CD14-positive monocyte (primary cell): ENCODE data around the gene FLRT1. TPM values are rescaled to one million over a fixed set of nuclear protein-coding genes. Genes with fewer than 3 reads are reported as not detected.

Experiments used
- DNase-seq, 3 donors: peaks; one replicate each; pipeline ENCODE4 v3.0.0-alpha.2; 2011 to 2022
- H2AFZ ChIP-seq: 2 replicates; pipeline ENCODE4 v1.6.0; 2012; ENCODE audit warnings: mild to moderate bottlenecking, low read depth, low read length, inconsistent platforms; ENCODE audit not compliant: insufficient read depth, poor library complexity, severe bottlenecking
- H3K27ac ChIP-seq, 2 donors: 1 replicate in 1 of 2; 2 replicates in 1 of 2; pipeline ENCODE4 v1.5.1; 2012 to 2013; ENCODE audit warnings: low read length in 2 of 2, control low read depth in 1 of 2, inconsistent platforms in 1 of 2, low read depth in 1 of 2, mild to moderate bottlenecking in 1 of 2
- H3K27me3 ChIP-seq, 2 donors: one replicate each; pipeline versions ENCODE4 v1.6.0 to v1.6.1; 2011 to 2013; ENCODE audit warnings: low read length in 2 of 2; ENCODE audit not compliant: control insufficient read depth in 2 of 2, insufficient read depth in 2 of 2
- H3K36me3 ChIP-seq, 2 donors: replicated peaks in 1 of 2; 1 replicate in 1 of 2; 2 replicates in 1 of 2; pipeline versions ENCODE4 v1.5.1 to v1.6.1; 2012 to 2013; ENCODE audit warnings: low read length in 2 of 2, control low read depth in 1 of 2, inconsistent platforms in 1 of 2, mild to moderate bottlenecking in 1 of 2; ENCODE audit not compliant: insufficient read depth in 2 of 2, control insufficient read depth in 1 of 2
- H3K4me1 ChIP-seq, 2 donors: 1 replicate in 1 of 2; 2 replicates in 1 of 2; pipeline versions ENCODE4 v1.5.1 to v1.6.1; 2012 to 2013; ENCODE audit warnings: low read length in 2 of 2, control low read depth in 1 of 2, inconsistent platforms in 1 of 2, mild to moderate bottlenecking in 1 of 2, moderate library complexity in 1 of 2; ENCODE audit not compliant: insufficient read depth in 2 of 2, control insufficient read depth in 1 of 2
- H3K4me2 ChIP-seq: replicated peaks from 2 replicates; pipeline ENCODE3; 2012; ENCODE audit warnings: low read length, moderate library complexity, mild to moderate bottlenecking; ENCODE audit not compliant: poor library complexity, severe bottlenecking; ENCODE audit errors: extremely low read depth
- H3K4me3 ChIP-seq, 3 experiments: fragments of 200-600 bp in 1 of 3; sonication (generic) in 1 of 3; replicated peaks in 1 of 3; 1 replicate in 2 of 3; 2 replicates in 1 of 3; pipeline ENCODE4 v1.5.1; 2011 to 2013; ENCODE audit warnings: low read length in 3 of 3, mild to moderate bottlenecking in 3 of 3, control low read depth in 2 of 3, low read depth in 2 of 3, inconsistent platforms in 1 of 3, moderate library complexity in 1 of 3
- H3K79me2 ChIP-seq: 2 replicates; pipeline ENCODE4 v1.6.0; 2012; ENCODE audit warnings: mild to moderate bottlenecking, control low read depth, inconsistent platforms, low read length, moderate library complexity; ENCODE audit not compliant: insufficient read depth
- H3K9ac ChIP-seq: 2 replicates; pipeline ENCODE4 v1.6.0; 2017; ENCODE audit warnings: low read length, mild to moderate bottlenecking; ENCODE audit not compliant: insufficient read depth, poor library complexity, severe bottlenecking
- H3K9me3 ChIP-seq, 2 donors: replicated peaks in 1 of 2; 1 replicate in 1 of 2; 2 replicates in 1 of 2; pipeline versions ENCODE4 v1.5.1 to v1.6.1; 2012 to 2013; ENCODE audit warnings: low read length in 2 of 2, control low read depth in 1 of 2; ENCODE audit not compliant: control insufficient read depth in 1 of 2, insufficient read depth in 1 of 2
- H4K20me1 ChIP-seq: 2 replicates; pipeline ENCODE4 v1.6.0; 2012; ENCODE audit warnings: mild to moderate bottlenecking, low read length, control low read depth, moderate library complexity; ENCODE audit not compliant: insufficient read depth
- H3K27ac Mint-ChIP-seq, 7 donors: one replicate each; pipeline ENCODE4 v1.8.0; 2020; ENCODE audit warnings: mild to moderate bottlenecking in 7 of 7, mixed read lengths in 7 of 7, moderate library complexity in 6 of 7, inconsistent platforms in 2 of 7
- H3K27me3 Mint-ChIP-seq, 3 donors: one replicate each; pipeline ENCODE4 v1.8.0; 2021 to 2022; ENCODE audit warnings: low read depth in 3 of 3, mild to moderate bottlenecking in 3 of 3, mixed read lengths in 3 of 3, moderate library complexity in 3 of 3, inconsistent platforms in 1 of 3
- H3K36me3 Mint-ChIP-seq, 2 donors: one replicate each; pipeline ENCODE4 v1.8.0; 2020; ENCODE audit warnings: mixed read lengths in 2 of 2, inconsistent platforms in 1 of 2, mild to moderate bottlenecking in 1 of 2
- H3K4me1 Mint-ChIP-seq: one replicate; pipeline ENCODE4 v1.8.0; 2020; ENCODE audit warnings: mild to moderate bottlenecking, mixed read lengths
- H3K4me3 Mint-ChIP-seq, 2 donors: one replicate each; pipeline ENCODE4 v1.8.0; 2020; ENCODE audit warnings: mild to moderate bottlenecking in 2 of 2, mixed read lengths in 2 of 2, moderate library complexity in 1 of 2
- H3K9me3 Mint-ChIP-seq, 7 donors: one replicate each; pipeline ENCODE4 v1.8.0; 2020 to 2022; ENCODE audit warnings: mixed read lengths in 7 of 7, mild to moderate bottlenecking in 6 of 7, moderate library complexity in 6 of 7, inconsistent platforms in 2 of 7
- CTCF ChIP-seq: fragments of 200-600 bp; IDR thresholded peaks from one replicate; pipeline ENCODE4 v1.8.0; 2022; ENCODE audit warnings: antibody characterized with exemption, mild to moderate bottlenecking
- WGBS: methylation state at CpG from one replicate; pipeline ENCODE4 v1.1.5; 2013; ENCODE audit warnings: missing lambda C conversion rate; ENCODE audit not compliant: insufficient coverage; 5-methylcytosine and 5-hydroxymethylcytosine counted together
- intact Hi-C, 2 donors: fragments of 100-400 bp; cut with micrococcal nuclease; formaldehyde crosslinking; loops; one replicate each; pipeline versions ENCODE4 v1.15.0 to v1.15.1; 2023
- polyA plus RNA-seq, 3 donors: library from polyadenylated mRNA; depleted of rRNA in 1 of 3; unstranded in 2 of 3; stranded (reverse) in 1 of 3; fragments of 300-500 nt in 2 of 3; fragments of >200 nt in 1 of 3; fragmentation: Illumina TruSeq in 2 of 3; gene quantifications; 1 replicate in 2 of 3; 2 replicates in 1 of 3; pipeline ENCODE4 v1.2.3, GENCODE V29; 2012 to 2021

Gene FLRT1
- polyA plus RNA-seq, 3 donors = not detected

GRCh38 chr11:64013141-64013896 is 22.4 kb upstream of the FLRT1 start:
- H3K79me2 ChIP-seq = no peaks in the 10 kb centered on the region
- no peak overlapping the region for H3K4me3 ChIP-seq
- Mint-ChIP-seq H3K4me3 (no peak overlapping the region), H3K4me1 (no peaks in the 10 kb centered on the region), H3K36me3 (no peaks in the 10 kb centered on the region), H3K27me3 (peaks cover 3 to 13% (median 8%) of the 10 kb centered on the region in 3 donors), H3K27ac (no peak overlapping the region), H3K9me3 (peaks cover 9 to 18% (median 13%) of the 10 kb centered on the region in 7 donors)
- intact Hi-C loops = no loop called here
- H3K4me1 ChIP-seq = peaks cover 0 to under 1% of the 10 kb centered on the region in 2 donors
- no peak overlapping the region for H3K9ac ChIP-seq
- no peak overlapping the region for H3K27ac ChIP-seq
- H3K4me2 ChIP-seq = no peak overlapping the region
- 95% methylated on average over 14 of the region's 16 CpGs for WGBS
- no peak overlapping the region for H2AFZ ChIP-seq
- no peaks in the 10 kb centered on the region for H4K20me1 ChIP-seq
- H3K9me3 ChIP-seq = peaks cover 0 to 15% of the 10 kb centered on the region in 2 donors
- DNase-seq = no peak
- TF ChIP-seq CTCF = no peak
- H3K36me3 ChIP-seq = no peaks in the 10 kb centered on the region
- peaks cover 0 to 9% of the 10 kb centered on the region in 2 donors for H3K27me3 ChIP-seq

GRCh38 chr11:64014356-64014755 is 21.4 kb upstream of the FLRT1 start:
- Mint-ChIP-seq H3K4me1 (no peaks in the 10 kb centered on the region), H3K4me3 (no peak overlapping the region), H3K36me3 (no peaks in the 10 kb centered on the region), H3K9me3 (peaks cover 9 to 18% (median 13%) of the 10 kb centered on the region in 7 donors), H3K27me3 (peaks cover 1 to 5% (median 5%) of the 10 kb centered on the region in 3 donors), H3K27ac (no peak overlapping the region)
- no peak overlapping the region for H3K4me2 ChIP-seq
- 97% methylated on average over 3 of the region's 11 CpGs for WGBS
- H3K27ac ChIP-seq = no peak overlapping the region
- H3K27me3 ChIP-seq = peaks cover 0 to under 1% of the 10 kb centered on the region in 2 donors
- no peak for TF ChIP-seq CTCF
- H3K4me3 ChIP-seq = no peak overlapping the region
- H3K4me1 ChIP-seq = no peaks in the 10 kb centered on the region
- H2AFZ ChIP-seq = no peak overlapping the region
- H4K20me1 ChIP-seq = no peaks in the 10 kb centered on the region
- H3K36me3 ChIP-seq = no peaks in the 10 kb centered on the region
- no peak overlapping the region for H3K9ac ChIP-seq
- DNase-seq = no peak
- peaks cover 0 to 15% of the 10 kb centered on the region in 2 donors for H3K9me3 ChIP-seq
- no peaks in the 10 kb centered on the region for H3K79me2 ChIP-seq
- intact Hi-C loops = no loop called here
